SJSA1 (cell line): ENCODE measurements around the gene EML4. TPM values are rescaled to one million over a fixed set of nuclear protein-coding genes. Genes with fewer than 3 reads are reported as not detected.
"Not testable (repeated sequence)": the region's sequence is repeated elsewhere in the genome, so short reads cannot be mapped to it uniquely, and the experiment has no call there.

Experiments used
- DNase-seq, 2 experiments: peaks; one replicate each; pipeline ENCODE4 v3.0.0-alpha.2; 2015 to 2020; ENCODE audit warnings: low spot score in 2 of 2, low read depth in 1 of 2
- H3K27ac ChIP-seq: fragments of 250-450 bp; sonication (Bioruptor Pico); 2 replicates; pipeline ENCODE4 v1.5.1; 2020; ENCODE audit warnings: mild to moderate bottlenecking, moderate library complexity
- H3K27me3 ChIP-seq: fragments of 250-450 bp; sonication (Bioruptor Pico); replicated peaks from 2 replicates; pipeline ENCODE4 v1.5.1; 2020; ENCODE audit warnings: mild to moderate bottlenecking, moderate library complexity
- H3K36me3 ChIP-seq: fragments of 250-450 bp; sonication (Bioruptor Pico); 2 replicates; pipeline ENCODE4 v1.5.1; 2020; ENCODE audit warnings: mild to moderate bottlenecking
- H3K4me1 ChIP-seq: fragments of 250-450 bp; sonication (Bioruptor Pico); replicated peaks from 2 replicates; pipeline ENCODE4 v1.6.1; 2021; ENCODE audit warnings: mild to moderate bottlenecking
- H3K4me3 ChIP-seq: fragments of 250-450 bp; sonication (Bioruptor Pico); 2 replicates; pipeline ENCODE4 v1.5.1; 2020; ENCODE audit warnings: mild to moderate bottlenecking
- H3K9me3 ChIP-seq: fragments of 250-450 bp; sonication (Bioruptor Pico); replicated peaks from 2 replicates; pipeline ENCODE4 v1.5.1; 2020; ENCODE audit warnings: mild to moderate bottlenecking
- total RNA-seq: library from RNA; depleted of rRNA; stranded (reverse); fragments of >200 nt; shearing (Covaris generic); gene quantifications from 2 replicates; pipeline ENCODE4 v1.2.3, GENCODE V29; 2014; rRNA removed

The EML4 gene
- total RNA-seq, 1 experiment from 2014 or later, result 78.5 TPM

GRCh38 chr2:42380026-42380425 is 210.9 kb downstream of the EML4 start:
- not testable (repeated sequence) for H3K9me3 ChIP-seq, H3K4me3 ChIP-seq, H3K36me3 ChIP-seq, H3K27ac ChIP-seq, H3K27me3 ChIP-seq, DNase-seq
- H3K4me1 ChIP-seq, result peaks cover 17% of the 10 kb centered on the region

- no peak for DNase-seq
These were observed 213.0 kb downstream of the EML4 start for GRCh38 chr2:42382144-42382543.

More at GRCh38 chr2:42382144-42382543, 213.0 kb downstream of the EML4 start:
- Histone ChIP-seq H3K4me3 (no peak overlapping the region), H3K4me1 (peaks cover 17% of the 10 kb centered on the region), H3K9me3 (no peaks in the 10 kb centered on the region), H3K27ac (no peak overlapping the region), H3K36me3 (no peaks in the 10 kb centered on the region), H3K27me3 (no peaks in the 10 kb centered on the region)

Other genes with a start within 250 kb of the EML4 start
- 60.1 and 65.3 TPM in 2 replicates for gene PKDCC, start 121.3 kb upstream of the EML4 start, total RNA-seq
- gene COX7A2L, start 191.9 kb downstream of the EML4 start, total RNA-seq, result 254 and 269 TPM in 2 replicates